Measurements from ENCODE around the gene PCNX2.

PCNX2 gene

GRCh38 chr1:233319272-233319671 lies 23.7 kb upstream of the PCNX2 start:
- DNase-seq (ENCODE audit: low read depth), result no peak

GRCh38 chr1:233316473-233316872 lies 20.9 kb upstream of the PCNX2 start:
- DNase-seq (ENCODE audit: low read depth), result no peak

GRCh38 chr1:233315718-233316301 lies 20.3 kb upstream of the PCNX2 start:
- DNase-seq (ENCODE audit: low read depth), result no peak

DNA sequence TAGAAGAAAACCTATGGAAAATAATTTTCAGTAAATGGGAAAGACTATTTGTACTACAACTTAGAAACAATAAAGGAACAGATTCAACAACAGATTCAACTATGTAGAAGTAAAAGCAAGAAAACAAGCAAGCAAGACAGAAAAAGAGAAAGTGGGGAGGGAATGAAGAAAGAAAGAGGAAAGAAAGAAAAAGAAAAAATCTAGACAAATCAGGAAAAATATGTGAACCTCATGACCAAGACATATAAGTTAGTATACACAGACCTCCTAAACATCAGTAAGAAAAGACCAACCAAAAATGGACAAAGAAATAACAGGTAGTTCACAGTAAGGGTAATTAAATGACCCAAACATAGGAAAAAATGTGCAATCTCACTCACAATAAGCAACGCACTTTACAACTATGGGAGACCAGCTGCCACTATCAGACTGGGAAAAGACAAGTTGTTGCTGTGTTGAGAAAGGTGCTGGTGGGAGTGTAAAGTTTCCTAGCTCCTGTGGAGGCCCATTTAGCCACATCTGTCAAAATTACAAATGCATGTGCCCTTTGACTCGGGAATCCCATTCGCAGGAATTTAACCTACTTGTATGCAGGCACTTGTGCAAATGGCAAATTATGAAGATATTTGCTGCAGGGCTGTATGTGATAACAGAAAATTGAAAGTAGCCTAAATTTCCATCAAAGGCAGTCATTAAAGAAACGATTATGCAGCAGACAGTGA lies 18.1 kb upstream of the PCNX2 start:
- DNase-seq (ENCODE audit: low read depth), result no peak

DNA sequence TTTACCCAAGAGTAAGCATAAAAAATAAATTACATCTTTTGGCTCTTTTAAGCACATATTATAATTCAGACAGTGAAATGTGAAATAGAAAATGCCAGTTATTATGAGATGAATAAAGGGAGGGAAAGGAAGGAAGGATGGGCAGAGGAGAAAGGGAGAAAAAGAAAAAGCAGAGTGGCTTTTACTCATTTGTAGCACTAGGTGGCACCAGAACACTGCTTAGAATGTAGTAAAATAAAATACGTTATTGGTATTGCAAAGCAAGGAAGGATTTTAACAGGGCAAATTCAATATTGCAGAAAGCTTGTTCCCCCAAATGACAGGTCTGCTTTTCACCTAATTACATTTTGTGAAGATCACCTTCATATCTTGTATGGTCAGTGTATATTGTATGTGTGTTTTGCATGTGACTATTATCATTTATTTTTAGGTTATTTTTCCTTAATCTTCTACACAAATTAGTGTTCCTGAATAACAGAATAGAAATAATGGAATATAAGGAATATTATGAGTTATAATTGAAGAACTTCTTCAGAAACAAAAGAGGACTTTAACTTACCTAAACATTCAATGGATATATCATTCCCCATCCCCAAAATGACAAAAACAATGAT lies 9.1 kb upstream of the PCNX2 start:
- no peak for DNase-seq (ENCODE audit: low read depth)

DNA sequence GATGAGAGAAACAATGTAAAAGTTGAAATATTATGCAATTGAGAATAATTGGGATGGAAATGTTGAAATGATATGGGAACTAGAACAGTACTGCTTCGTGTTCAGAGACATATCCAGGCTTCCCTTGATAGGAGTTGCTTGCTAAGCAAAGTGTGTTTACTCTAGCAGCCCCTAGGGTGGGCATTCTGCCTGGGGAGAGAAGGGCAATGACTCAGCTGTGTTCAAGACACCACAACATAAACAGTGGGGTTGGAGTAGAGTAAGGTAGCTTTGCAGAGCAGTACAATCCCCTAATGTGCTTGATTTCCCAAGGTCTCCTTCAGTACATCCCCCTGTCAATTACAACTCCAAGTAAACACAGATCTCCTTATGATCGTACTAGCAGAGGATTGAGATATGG lies 4.8 kb upstream of the PCNX2 start:
- DNase-seq (ENCODE audit: low read depth), result no peak

DNA sequence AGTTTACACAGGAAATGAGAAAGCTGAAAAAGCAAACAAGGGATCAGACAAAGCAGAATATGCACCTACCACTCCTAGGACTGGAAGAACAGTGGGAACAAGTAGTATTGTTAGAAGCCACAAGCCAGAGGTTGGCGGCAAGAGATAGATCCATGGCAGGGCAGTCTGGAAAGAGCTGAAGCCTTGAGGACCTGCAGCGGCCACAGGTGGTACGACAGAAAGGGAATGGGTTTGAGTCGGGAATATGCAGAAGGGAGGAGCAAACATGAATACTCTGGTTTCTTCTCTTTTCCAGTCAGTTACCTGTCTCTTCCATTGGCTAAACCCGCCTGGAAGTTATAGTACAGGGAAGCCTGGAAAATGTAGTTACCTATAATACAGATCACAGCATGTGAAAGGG lies 3.9 kb upstream of the PCNX2 start:
- DNase-seq (ENCODE audit: low read depth), result no peak

- no peak for DNase-seq (ENCODE audit: low read depth)
Observed at GRCh38 chr1:233295975-233296322, 424 bp upstream of the PCNX2 start.

DNA sequence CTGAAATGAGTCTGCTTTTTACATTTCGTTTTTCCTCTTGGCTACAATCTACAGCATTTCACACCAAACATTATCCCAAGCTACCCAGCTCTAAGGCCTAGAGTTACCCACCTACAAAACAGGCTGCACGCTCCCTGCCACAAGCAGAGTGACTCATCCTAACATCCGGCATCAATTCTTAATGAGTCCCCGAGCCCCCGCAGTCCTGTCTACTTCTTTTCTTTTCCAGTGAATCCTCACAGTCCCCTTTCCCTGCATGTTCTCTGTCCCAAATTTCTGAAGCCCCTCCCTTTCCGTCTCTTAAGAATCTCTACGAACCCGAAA lies 650 bp downstream of the PCNX2 start:
- DNase-seq (ENCODE audit: low read depth), result peak; percentile 16

DNA sequence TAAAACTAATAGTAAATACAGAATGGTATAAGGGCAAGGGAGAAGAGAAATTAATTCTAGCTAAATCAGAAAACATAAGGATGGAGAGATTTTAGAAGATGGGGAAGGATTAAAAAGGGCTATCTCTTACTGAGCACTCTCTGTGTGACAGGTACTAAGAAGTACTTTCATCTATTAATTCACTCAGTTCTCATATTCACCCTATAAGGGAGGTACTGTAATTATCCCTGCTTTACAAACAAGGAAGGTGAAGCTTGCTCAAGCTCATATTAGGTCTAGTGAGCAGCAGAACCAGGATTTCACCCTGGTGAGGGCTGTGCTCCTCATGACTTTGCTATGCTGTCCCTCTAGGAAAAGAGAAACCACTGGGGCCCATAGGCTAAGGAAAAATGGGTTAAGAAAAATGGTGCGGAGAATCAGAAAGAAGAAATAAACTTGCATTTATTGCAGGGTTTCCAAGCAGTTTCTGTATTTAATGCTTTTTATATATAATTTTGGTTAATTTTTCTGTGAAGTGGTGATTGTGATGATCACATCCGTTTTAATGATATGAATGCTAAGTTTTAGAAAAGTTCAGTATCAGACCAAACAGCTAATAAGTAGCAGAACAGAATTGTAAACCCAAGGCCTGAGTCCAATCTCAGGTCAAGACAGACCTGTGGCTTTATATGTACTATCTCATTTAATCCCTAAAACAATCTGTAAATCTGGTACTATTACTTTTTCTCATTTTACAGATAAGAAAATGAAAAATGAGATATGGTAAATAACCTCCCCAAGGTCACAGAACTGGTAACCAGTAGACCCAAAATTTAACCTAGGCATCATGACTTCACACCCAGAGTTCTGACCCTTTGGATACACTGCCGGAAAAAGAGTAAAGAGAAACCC lies 1.7 kb downstream of the PCNX2 start:
- no peak for DNase-seq (ENCODE audit: low read depth)

- DNase-seq (ENCODE audit: low read depth), result no peak
Observed at GRCh38 chr1:233290396-233291034, 5.0 kb downstream of the PCNX2 start.

DNA sequence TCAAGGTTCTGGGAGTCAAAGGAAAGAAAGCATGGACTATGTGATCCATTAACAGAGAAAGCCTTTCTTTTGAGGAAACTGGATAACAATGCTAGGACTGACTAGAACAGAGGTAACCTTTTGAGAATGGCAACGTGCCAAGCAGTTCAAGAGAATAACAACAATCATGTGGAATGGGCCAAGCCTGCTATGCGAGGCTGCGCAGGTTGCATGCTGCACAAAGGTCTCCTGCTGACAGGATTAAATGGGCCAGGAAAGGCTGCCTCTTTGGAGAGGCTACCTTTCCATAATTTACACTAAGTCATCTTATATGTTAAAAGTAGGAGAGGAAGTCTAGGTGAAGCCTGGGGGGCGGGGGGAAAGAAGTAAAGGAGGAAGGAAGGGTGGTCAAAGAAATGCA lies 5.8 kb downstream of the PCNX2 start:
- no peak for DNase-seq (ENCODE audit: low read depth)

- no peak for DNase-seq (ENCODE audit: low read depth)
Observed at GRCh38 chr1:233282582-233282886, 13.0 kb downstream of the PCNX2 start.

DNA sequence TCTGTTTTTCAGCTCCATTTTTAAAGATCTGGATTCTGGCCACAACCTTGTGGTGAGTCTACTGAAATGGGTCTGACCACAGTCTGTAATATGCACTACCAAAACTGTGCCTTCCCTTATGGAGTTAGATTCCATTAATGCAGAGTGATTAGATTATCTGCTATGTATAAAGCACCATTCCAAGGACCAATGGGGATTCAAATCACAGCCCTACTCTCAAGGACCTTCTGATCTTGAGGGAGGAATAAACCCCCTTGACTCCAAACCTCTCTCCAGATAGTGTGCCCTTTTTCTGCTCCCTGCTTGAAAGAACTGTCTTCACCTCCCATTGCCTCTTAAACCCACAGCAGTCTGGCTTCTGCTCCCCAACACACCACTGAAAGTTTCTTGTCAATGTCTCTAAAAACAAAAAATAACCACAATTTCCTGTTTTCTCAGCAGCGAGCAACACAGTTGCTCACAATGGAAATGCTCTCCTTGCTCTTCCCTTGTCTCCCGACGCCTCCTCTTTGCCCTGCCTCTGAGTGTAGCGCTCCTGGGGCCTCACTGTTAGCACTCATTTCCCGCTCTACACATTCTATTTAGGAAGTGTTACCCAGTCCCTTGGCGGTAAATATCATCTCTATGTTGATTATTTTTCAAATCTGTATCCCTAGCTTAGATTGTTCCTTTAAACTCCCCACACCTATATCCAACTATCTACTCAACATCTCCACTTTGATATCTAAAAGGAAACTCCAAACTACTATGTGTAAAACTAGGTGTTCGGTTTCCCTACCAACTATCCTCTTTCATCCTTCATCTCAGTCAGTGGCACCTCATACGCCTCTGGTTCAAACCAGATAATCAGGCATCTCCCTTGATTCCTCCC lies 13.6 kb downstream of the PCNX2 start:
- no peak for DNase-seq (ENCODE audit: low read depth)

GRCh38 chr1:233279971-233280370 lies 15.6 kb downstream of the PCNX2 start:
- no peak for DNase-seq (ENCODE audit: low read depth)

DNA sequence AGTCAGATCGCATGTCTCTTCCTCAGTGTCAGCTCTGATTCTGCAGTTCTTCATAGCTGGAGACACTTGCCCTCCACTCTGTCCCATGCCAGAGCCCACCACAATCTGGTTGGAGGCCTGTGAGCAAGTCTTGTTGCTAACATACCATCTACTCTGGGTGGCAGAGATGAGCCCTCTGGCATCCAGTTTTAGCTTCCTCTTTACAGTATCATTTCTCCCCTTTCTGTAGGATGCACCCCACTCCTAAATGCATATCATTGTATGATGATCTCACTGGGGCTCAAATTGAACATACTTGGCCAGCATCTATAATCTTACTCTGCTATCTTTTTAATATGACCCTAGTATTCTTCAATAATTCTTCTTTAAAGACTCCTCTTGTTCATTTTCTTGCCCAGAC lies 16.9 kb downstream of the PCNX2 start:
- DNase-seq (ENCODE audit: low read depth), result no peak

- DNase-seq (ENCODE audit: low read depth), result no peak
Observed at GRCh38 chr1:233277637-233278606, 17.6 kb downstream of the PCNX2 start.

- DNase-seq (ENCODE audit: low read depth), result peak; percentile 28
Observed at GRCh38 chr1:233269656-233270055, 25.9 kb downstream of the PCNX2 start.

DNA sequence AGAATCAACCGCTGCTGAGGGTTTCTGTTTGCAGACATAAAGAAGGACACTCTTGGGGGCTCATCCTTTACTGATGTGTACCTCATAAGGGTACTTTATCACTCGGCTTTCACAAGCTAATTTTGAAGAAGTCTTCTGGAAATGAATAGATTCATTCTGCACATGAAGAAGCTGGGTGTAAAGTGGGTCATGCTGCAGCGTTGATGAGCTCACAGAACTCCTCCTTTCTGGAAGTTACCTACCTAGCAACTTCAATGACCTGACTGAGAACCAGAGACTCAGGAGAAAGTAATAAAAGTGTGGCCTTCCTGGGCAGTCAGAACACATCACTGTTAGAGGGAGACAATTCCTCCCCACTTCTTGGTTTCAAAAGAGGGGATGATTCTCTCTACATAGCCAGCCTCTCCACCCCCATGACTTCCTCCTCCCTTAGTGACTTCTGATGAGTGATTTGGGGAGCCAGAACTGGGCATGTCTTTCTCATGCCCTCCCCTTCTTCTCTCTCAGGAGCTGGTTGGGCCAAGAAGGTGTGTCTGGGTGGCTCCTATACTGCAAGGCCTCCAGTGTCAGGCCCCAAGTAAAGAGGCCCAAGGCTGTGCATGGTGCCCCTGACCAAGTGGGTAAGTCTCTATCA lies 27.0 kb downstream of the PCNX2 start:
- DNase-seq (ENCODE audit: low read depth), result no peak

DNA sequence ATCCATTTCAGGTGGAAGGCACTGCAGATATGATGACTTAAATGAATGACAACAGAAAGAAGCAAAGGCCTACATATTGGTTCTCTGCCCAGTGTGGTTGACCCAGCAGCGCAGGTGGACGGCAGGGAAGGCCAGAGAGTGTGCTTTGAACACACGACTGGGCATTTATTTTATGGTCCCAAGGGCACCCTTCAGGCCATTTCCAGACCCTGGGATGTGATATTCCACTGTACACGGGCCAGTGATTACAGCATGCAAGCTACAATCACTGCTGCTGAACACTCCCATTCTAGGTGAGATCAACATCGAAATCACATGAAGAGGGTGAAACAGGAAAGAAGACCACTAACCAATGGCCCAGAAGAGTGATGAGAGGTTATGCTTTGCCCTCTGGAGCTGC lies 33.8 kb downstream of the PCNX2 start:
- DNase-seq (ENCODE audit: low read depth), result no peak

Data from GM04504 (cell line).